H9 (cell line): ENCODE measurements around the gene APBA3. TPM values are rescaled to one million over a fixed set of nuclear protein-coding genes. Genes with fewer than 3 reads are reported as not detected.

Source experiments
- DNase-seq: peaks from one replicate; pipeline ENCODE4 v3.0.0-alpha.2; 2017
- H2AFZ ChIP-seq: one replicate; pipeline ENCODE4 v1.6.1; 2013; ENCODE audit warnings: mild to moderate bottlenecking, low read length, control low read depth, moderate library complexity
- H2AK5ac ChIP-seq: 2 replicates; pipeline ENCODE4 v1.6.1; 2013; ENCODE audit warnings: low read length, control low read depth, mixed read lengths; ENCODE audit not compliant: insufficient read length
- H2BK120ac ChIP-seq: one replicate; pipeline ENCODE4 v1.6.1; 2013; ENCODE audit warnings: low read depth, mild to moderate bottlenecking, low read length, control low read depth, inconsistent platforms; ENCODE audit not compliant: poor library complexity, severe bottlenecking
- H2BK12ac ChIP-seq: 2 replicates; pipeline ENCODE4 v1.6.1; 2013; ENCODE audit warnings: low read length, control low read depth, mixed read lengths, low read depth; ENCODE audit not compliant: insufficient read length
- H2BK15ac ChIP-seq: 2 replicates; pipeline ENCODE4 v1.6.1; 2013; ENCODE audit warnings: low read depth, low read length, control low read depth
- H2BK20ac ChIP-seq: one replicate; pipeline ENCODE4 v1.6.1; 2013; ENCODE audit warnings: low read depth, mild to moderate bottlenecking, low read length, control low read depth, inconsistent platforms; ENCODE audit not compliant: poor library complexity, severe bottlenecking
- H2BK5ac ChIP-seq: 2 replicates; pipeline ENCODE4 v1.6.1; 2013; ENCODE audit warnings: low read length, control low read depth, mixed read lengths; ENCODE audit not compliant: insufficient read length
- H3K14ac ChIP-seq: 2 replicates; pipeline ENCODE4 v1.6.1; 2013; ENCODE audit warnings: low read length, control low read depth; ENCODE audit not compliant: insufficient read depth
- H3K18ac ChIP-seq: 2 replicates; pipeline ENCODE4 v1.6.1; 2013; ENCODE audit warnings: low read depth, mild to moderate bottlenecking, mixed read lengths, low read length, control low read depth; ENCODE audit not compliant: insufficient read length
- H3K23ac ChIP-seq: 2 replicates; pipeline ENCODE4 v1.6.1; 2013; ENCODE audit warnings: low read length, control low read depth, mixed read lengths, low read depth; ENCODE audit not compliant: insufficient read length
- H3K23me2 ChIP-seq: 2 replicates; pipeline ENCODE4 v1.6.1; 2013; ENCODE audit warnings: low read depth, mild to moderate bottlenecking, mixed read lengths, low read length, control low read depth; ENCODE audit not compliant: insufficient read length, poor library complexity, severe bottlenecking
- H3K27ac ChIP-seq: 2 replicates; pipeline ENCODE4 v1.5.1; 2013; ENCODE audit warnings: low read length, control low read depth, mixed read lengths, low read depth; ENCODE audit not compliant: insufficient read length
- H3K27me3 ChIP-seq: 2 replicates; pipeline ENCODE4 v1.6.1; 2013; ENCODE audit warnings: low read length, control low read depth, inconsistent platforms; ENCODE audit not compliant: insufficient read depth
- H3K4ac ChIP-seq: 2 replicates; pipeline ENCODE4 v1.6.1; 2013; ENCODE audit warnings: low read depth, mild to moderate bottlenecking, control low read depth, inconsistent platforms, low read length, moderate library complexity
- H3K4me1 ChIP-seq: 2 replicates; pipeline ENCODE4 v1.6.1; 2013; ENCODE audit warnings: low read length, control low read depth, inconsistent platforms; ENCODE audit not compliant: insufficient read depth
- H3K4me2 ChIP-seq: 2 replicates; pipeline ENCODE4 v1.6.1; 2013; ENCODE audit warnings: low read length, control low read depth, mixed read lengths; ENCODE audit not compliant: insufficient read length, insufficient read depth
- H3K56ac ChIP-seq: 2 replicates; pipeline ENCODE4 v1.6.1; 2013; ENCODE audit warnings: low read depth, mild to moderate bottlenecking, mixed read lengths, low read length, control low read depth; ENCODE audit not compliant: insufficient read length
- H3K79me1 ChIP-seq: 2 replicates; pipeline ENCODE4 v1.6.1; 2013; ENCODE audit warnings: low read depth, mild to moderate bottlenecking, moderate library complexity, low read length, control low read depth, inconsistent platforms; ENCODE audit not compliant: insufficient read depth, poor library complexity, severe bottlenecking
- H3K79me2 ChIP-seq: 2 replicates; pipeline ENCODE4 v1.6.1; 2013; ENCODE audit warnings: low read length, control low read depth, inconsistent platforms; ENCODE audit not compliant: insufficient read depth
- H3K9ac ChIP-seq: 2 replicates; pipeline ENCODE4 v1.6.1; 2013; ENCODE audit warnings: low read length, control low read depth, mixed read lengths; ENCODE audit not compliant: insufficient read length; ENCODE audit errors: extremely low read depth
- H3K9me3 ChIP-seq: one replicate; pipeline ENCODE4 v1.6.1; 2013; ENCODE audit warnings: low read depth, low read length, inconsistent platforms; ENCODE audit not compliant: control insufficient read depth
- H3T11ph ChIP-seq: one replicate; pipeline ENCODE4 v1.6.1; 2013; ENCODE audit warnings: mild to moderate bottlenecking, low read length, control low read depth, inconsistent platforms
- H4K20me1 ChIP-seq: one replicate; pipeline ENCODE4 v1.6.1; 2013; ENCODE audit not compliant: control insufficient read depth, insufficient read length, insufficient read depth
- H4K5ac ChIP-seq: 2 replicates; pipeline ENCODE4 v1.6.1; 2013; ENCODE audit warnings: low read depth, mild to moderate bottlenecking, mixed read lengths, low read length, control low read depth; ENCODE audit not compliant: insufficient read length
- H4K8ac ChIP-seq: replicated peaks from 2 replicates; pipeline ENCODE4 v1.6.1; 2013; ENCODE audit warnings: low read length, control low read depth, mixed read lengths, low read depth; ENCODE audit not compliant: insufficient read length
- H4K91ac ChIP-seq: 2 replicates; pipeline ENCODE4 v1.6.1; 2013; ENCODE audit warnings: low read depth, mild to moderate bottlenecking, moderate library complexity, mixed read lengths, low read length, control low read depth; ENCODE audit not compliant: insufficient read length
- H3K27ac Mint-ChIP-seq, 3 experiments: 2 replicates in 2 of 3; 3 replicates in 1 of 3; pipeline ENCODE4 v1.8.0; 2020 to 2021; ENCODE audit warnings: mixed read lengths in 3 of 3, mild to moderate bottlenecking in 1 of 3, moderate library complexity in 1 of 3
- H3K27me3 Mint-ChIP-seq: 2 replicates; pipeline ENCODE4 v1.8.0; 2021; ENCODE audit warnings: low read depth, mild to moderate bottlenecking, moderate library complexity, mixed read lengths
- H3K36me3 Mint-ChIP-seq, 3 experiments: 2 replicates in 2 of 3; 3 replicates in 1 of 3; pipeline ENCODE4 v1.8.0; 2020 to 2021; ENCODE audit warnings: low read depth in 3 of 3, mixed read lengths in 3 of 3; ENCODE audit not compliant: insufficient read depth in 1 of 3
- H3K4me1 Mint-ChIP-seq, 2 experiments: 2 replicates each; pipeline ENCODE4 v1.8.0; 2020; ENCODE audit warnings: mixed read lengths in 2 of 2
- H3K4me3 Mint-ChIP-seq, 2 experiments: 2 replicates in 1 of 2; 3 replicates in 1 of 2; pipeline ENCODE4 v1.8.0; 2020 to 2021; ENCODE audit warnings: mild to moderate bottlenecking in 2 of 2, mixed read lengths in 2 of 2, moderate library complexity in 1 of 2
- H3K9me3 Mint-ChIP-seq, 2 experiments: 2 replicates in 1 of 2; 3 replicates in 1 of 2; pipeline ENCODE4 v1.8.0; 2020; ENCODE audit warnings: mild to moderate bottlenecking in 2 of 2, mixed read lengths in 2 of 2, moderate library complexity in 1 of 2
- CTCF ChIP-seq: fragments of 200-600 bp; sonication (generic); conservative IDR thresholded peaks from 3 replicates; pipeline ENCODE4 v1.8.0; 2021; ENCODE audit warnings: antibody characterized with exemption, mild to moderate bottlenecking
- WGBS: extraction: QIAGEN DNeasy Blood & Tissue Kit; methylation state at CpG from one replicate; pipeline ENCODE4 v1.1.7; 2013; ENCODE audit warnings: missing lambda C conversion rate, low lambda C conversion rate, mixed read lengths; ENCODE audit not compliant: insufficient read length; ENCODE audit errors: extremely low coverage; 5-methylcytosine and 5-hydroxymethylcytosine counted together
- total RNA-seq: library from RNA; stranded (reverse); gene quantifications from 2 replicates; pipeline ENCODE4 v1.2.1, GENCODE V29; 2021

The APBA3 gene
- total RNA-seq, 1 experiment from 2014 or later, result 21.8 TPM

- Histone ChIP-seq H4K8ac (no peak overlapping the region), H2BK15ac (no peak overlapping the region), H2BK20ac (no peak overlapping the region), H2AK5ac (no peak overlapping the region), H2BK5ac (no peak overlapping the region), H3K23ac (no peak overlapping the region), H3K27ac (no peak overlapping the region), H3K14ac (no peak overlapping the region), H3K56ac (no peak overlapping the region), H2AFZ (no peak overlapping the region), H2BK12ac (no peak overlapping the region), H4K91ac (no peak overlapping the region), H3K4ac (no peak overlapping the region), H3K79me2 (no peaks in the 10 kb centered on the region), H3K9me3 (peaks cover 19% of the 10 kb centered on the region), H3K4me2 (no peak overlapping the region), H3K4me1 (no peaks in the 10 kb centered on the region), H3K27me3 (peaks cover 2% of the 10 kb centered on the region; the same call in 1 of the 2 replicates), H4K5ac (no peak overlapping the region), H3K79me1 (no peaks in the 10 kb centered on the region), H3K18ac (no peak overlapping the region), H4K20me1 (no peaks in the 10 kb centered on the region), H2BK120ac (no peak overlapping the region), H3K23me2 (no peaks in the 10 kb centered on the region), H3T11ph (no peak overlapping the region), H3K9ac (no peak overlapping the region)
- no peak for TF ChIP-seq CTCF
- no peak overlapping the region for H3K27ac Mint-ChIP-seq
- peaks cover 51% of the 10 kb centered on the region for H3K27me3 Mint-ChIP-seq
- H3K4me1 Mint-ChIP-seq, result peaks cover 2 to 5% of the 10 kb centered on the region in 2 experiments; a peak in 2 of 4 replicates
- H3K4me3 Mint-ChIP-seq, result no peak overlapping the region
- peaks cover 21 to 23% of the 10 kb centered on the region in 2 experiments for H3K9me3 Mint-ChIP-seq
- H3K36me3 Mint-ChIP-seq, result peaks cover 21 to 24% (median 21%) of the 10 kb centered on the region in 3 experiments
- WGBS, result no CpG with 5 or more reads among the region's 13 CpGs
- peak; percentile 19 for DNase-seq
Measured at GRCh38 chr19:3782903-3783302, 21.4 kb upstream of the APBA3 start.
